GM21423 (cell line): ENCODE data around the gene SASH3.
"Not testable (repeated sequence)": the region's sequence is repeated elsewhere in the genome, so short reads cannot be mapped to it uniquely, and the experiment has no call there.

ENCODE experiments used
- ATAC-seq: cut with Tn5 transposase; IDR thresholded peaks from one replicate; pipeline ENCODE4 v1.9.1; 2021; ENCODE audit warnings: mild to moderate bottlenecking, moderate library complexity; ENCODE audit not compliant: unreplicated experiment

The SASH3 gene

GRCh38 chrX:129779747-129780146 lies at the start of gene SASH3:
TSS of gene SASH3 (plus strand) at chrX:129779949. CDS start at chrX:129780098, 149 bp downstream.
- peak; percentile 35 for ATAC-seq

DNA sequence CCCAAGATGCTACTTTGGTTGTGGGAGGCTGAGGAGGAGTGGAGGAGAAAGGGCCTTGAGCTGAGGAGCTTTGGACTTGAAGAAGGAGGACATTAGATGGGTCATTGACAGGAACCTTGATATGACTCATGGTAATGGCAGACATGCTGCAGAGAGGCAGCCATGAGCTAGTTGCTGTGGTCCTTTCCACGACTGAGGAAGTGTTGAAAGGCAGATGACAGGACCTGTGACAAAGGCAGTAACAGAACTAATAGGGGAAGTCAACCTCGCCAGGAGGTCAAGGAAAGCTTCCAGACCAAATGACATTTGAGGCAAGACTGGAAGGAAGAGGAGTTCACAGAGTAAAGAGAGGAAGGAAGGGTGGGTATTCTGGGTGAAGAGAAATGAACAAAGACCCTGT lies 48.5 kb upstream of the SASH3 start:
- ATAC-seq = no peak

DNA sequence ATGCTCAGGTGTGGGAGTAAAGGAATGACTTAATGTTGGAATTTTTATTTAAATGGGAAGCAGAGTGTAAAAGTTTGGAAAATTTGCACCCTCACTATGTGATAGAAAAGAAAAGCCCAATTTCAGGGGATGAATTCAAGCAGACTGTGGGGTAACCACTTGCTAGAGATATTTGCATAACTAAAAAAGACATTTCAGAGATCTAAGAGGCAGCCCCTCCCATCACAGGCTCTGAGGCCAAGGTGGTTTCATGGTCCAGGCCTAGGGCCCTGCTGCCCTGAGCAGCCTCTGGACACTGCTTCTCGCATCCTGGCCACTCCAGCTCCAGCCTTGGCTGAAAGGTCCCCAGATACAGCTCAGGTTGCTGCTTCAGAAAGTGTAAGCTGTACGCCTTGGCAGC lies 46.9 kb upstream of the SASH3 start:
- ATAC-seq = no peak

GRCh38 chrX:129733335-129733734 lies 46.4 kb upstream of the SASH3 start:
- ATAC-seq = no peak

- ATAC-seq = no peak
These were observed 43.3 kb upstream of the SASH3 start for GRCh38 chrX:129736491-129736890.

DNA sequence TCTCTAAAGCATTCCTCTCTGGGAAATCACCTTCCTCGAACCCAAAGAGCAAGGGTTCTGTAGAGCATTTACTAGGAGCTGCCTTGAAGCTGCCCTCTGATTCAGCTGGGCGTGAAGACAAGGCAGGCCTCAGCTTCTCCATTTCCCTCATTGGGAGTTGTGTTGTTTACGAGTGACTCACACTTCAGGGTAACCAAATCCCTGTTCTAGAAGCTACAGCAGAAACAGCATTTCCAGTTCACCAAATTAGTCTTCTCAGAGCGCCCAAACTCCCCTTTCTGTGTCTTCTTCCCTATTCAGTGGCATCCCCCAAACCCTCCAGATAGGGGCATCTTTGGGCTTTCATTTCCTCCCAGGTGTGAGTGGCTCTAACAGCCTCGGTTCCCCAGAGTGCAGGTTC lies 41.8 kb upstream of the SASH3 start:
- no peak for ATAC-seq

DNA sequence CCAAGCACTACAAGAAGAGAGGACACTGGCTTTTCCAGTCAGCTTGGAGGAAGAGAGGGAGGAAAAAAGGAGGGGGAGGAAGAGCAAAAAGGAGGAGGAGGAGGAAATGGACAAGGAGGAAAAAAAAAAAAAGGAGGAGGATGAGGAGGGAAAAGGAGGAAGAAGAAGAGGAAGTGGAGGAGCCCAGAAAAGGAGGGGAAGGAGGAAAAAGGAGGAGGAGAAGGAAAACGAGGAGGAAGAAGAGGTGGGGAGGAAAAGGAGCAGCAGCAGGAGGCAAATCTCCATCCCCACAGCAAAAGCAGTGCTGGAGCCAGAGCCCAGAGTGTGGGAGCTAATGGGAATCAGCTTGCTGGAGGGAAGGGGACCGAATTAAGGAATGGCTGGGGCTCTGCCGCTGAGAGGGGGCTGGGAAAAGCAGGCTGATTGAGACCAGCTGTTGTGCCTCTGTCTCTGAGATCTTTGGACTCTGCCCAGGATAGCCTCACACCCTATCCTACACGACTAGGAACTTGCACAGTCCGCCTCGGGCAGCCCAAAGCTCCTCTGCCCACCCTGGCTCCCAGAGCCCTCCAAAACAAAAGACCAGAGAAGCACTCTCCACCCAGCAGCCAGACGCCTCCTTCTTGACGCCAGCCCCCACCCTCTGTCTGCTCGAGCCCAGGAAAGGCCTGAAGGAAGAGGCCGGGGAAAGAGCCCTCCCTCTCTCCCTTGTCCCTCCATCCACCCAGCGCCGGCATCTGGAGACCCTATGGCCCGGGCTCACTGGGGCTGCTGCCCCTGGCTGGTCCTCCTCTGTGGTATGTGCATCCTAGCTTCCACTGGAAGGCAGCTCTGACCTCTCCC lies 41.1 kb upstream of the SASH3 start, which contains the start of gene XPNPEP2:
TSS of gene XPNPEP2 (plus strand) at position 514 of the 843 bp plus-strand sequence. CDS start at position 749, 235 bp downstream.
- ATAC-seq = no peak

DNA sequence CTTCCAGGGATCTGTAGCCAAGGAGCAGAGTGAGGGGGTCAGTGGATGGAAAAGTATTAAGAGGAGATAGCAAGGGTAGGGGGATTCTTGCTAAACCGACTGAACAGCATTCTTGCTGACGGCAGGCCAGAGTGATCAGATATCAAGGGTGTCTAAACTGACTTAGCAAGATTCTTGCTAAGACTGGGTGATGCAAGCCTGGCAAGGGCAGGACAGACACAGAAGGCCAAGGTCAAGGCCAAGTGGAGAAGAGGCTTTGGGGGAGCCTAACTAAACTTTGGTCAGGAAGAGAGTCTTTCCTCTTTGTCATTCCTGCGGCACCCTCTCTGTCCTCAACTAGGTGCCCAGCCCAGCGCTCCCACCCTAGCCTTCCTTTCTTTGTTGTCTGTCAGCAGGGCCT lies 40.2 kb upstream of the SASH3 start:
- ATAC-seq = no peak

DNA sequence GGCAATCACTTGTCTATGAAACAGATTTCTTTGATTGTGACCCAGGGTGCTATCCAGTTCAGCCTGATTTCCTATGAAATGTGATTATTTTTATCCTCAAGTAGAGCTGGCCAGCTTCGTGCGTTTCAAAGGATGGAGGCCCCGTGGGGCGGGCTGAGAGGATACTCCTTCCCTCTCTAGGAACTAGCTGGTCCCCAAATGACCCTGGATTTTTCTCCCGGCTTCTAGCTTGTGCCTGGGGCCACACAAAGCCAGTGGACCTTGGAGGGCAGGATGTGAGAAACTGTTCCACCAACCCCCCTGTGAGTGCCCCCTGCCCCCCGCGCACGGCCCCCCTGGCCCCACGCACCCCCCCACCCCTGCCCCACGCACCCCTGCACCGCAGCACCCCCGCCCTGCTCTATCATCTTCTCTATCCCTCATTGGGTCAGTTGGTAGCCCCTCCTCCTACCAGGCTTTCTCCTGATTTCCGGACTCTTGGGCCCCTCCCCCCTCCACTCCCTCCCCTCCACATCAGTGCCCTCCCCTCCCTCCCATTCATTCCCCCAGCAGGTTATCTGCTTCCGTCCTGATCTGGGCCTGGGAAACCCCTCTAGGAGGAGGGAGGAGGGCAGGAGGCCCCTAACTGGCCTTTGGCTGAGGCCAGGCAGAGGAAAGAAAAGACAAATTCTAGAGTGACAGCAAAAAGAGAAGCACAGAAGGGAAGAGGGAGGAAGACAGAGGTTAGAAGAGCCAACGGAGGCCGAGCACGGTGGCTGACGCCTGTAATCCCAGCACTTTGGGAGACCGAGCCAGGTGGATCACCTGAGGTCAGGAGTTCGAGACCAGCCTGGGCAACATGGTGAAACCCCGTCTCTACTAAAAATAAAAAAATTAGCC lies 37.6 kb upstream of the SASH3 start:
- no peak for ATAC-seq

GRCh38 chrX:129742759-129743152 lies 37.0 kb upstream of the SASH3 start:
- not testable (repeated sequence) for ATAC-seq

DNA sequence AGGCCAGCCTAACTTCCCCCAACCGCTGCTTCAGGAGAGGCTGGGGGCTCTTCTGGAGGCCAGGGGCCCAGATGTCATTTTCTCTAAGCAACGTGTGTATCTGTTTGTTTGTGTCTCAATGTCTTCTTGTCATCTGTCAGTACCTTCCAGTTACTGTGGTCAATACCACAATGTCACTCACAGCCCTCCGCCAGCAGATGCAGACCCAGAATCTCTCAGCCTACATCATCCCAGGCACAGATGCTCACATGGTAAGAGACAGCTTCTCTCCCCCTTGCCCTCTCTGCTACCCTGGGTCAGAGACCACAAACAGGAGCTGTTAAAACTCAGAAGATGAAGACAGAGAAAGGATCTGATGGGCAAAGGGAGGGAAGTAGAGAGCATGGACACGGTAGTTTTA lies 35.9 kb upstream of the SASH3 start:
- ATAC-seq = no peak

DNA sequence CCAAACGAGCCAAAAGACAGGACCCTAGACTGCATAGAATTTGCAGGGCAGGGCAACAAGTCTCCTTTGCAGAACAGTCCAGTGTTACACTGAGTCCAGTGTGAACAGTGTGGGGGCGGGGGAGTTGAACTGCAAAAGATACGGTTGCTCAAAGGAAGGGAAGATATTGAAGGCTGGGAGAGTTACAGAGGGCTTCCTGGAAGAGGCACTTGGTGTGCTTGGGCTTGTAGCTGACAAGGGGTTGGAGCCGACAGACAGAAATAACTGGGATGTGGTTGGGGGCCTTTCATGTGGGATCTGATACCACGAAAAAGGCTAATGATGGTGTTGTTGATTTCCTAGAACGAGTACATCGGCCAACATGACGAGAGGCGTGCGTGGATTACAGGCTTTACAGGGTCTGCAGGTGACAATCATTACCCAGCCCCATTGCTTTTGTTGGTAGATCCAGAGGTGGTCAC lies 34.9 kb upstream of the SASH3 start:
- no peak for ATAC-seq

DNA sequence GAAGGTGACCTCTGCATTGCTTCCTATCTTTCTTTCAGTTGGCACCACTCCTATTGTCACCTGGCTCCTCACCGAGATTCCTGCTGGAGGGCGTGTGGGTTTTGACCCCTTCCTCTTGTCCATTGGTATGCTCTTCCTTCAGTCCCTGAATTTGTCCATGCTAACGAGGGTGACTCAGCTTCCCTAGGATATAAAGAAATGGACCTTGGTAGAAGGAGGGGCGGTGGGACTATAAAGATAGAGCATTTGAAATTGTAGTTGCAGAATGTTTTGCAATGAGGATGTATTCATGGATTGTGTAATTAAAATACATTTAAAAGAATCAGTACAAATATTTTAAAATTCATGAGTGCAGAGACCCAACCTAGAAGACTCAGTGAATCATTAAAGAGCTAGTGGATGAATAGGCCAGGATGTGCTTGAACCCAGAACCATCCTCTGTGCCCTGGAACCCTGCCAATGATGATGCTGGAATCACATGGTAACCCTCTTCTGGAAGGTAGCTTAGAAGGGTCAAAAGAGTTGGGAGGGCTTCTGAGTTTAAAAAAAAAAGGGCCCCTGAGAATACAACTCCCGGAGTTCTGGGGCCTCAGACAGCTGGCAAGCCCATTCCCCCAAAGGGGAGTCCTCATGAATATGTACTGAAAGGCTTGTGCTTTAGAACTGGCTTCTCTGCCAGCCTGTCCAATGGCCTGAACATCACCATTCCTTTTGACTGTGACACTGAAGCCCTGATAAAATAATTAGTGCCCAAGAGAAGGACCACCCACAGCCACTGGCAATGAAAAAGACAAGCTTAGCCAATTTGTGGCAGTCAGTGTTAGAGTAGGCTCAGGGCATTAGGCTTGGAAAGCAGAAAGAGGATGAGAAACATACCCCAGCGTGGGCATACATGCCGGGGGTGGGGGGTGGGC lies 32.9 kb upstream of the SASH3 start:
- no peak for ATAC-seq

GRCh38 chrX:129747533-129747932 lies 32.2 kb upstream of the SASH3 start:
- ATAC-seq = no peak

GRCh38 chrX:129748305-129748704 lies 31.4 kb upstream of the SASH3 start:
- ATAC-seq = no peak

DNA sequence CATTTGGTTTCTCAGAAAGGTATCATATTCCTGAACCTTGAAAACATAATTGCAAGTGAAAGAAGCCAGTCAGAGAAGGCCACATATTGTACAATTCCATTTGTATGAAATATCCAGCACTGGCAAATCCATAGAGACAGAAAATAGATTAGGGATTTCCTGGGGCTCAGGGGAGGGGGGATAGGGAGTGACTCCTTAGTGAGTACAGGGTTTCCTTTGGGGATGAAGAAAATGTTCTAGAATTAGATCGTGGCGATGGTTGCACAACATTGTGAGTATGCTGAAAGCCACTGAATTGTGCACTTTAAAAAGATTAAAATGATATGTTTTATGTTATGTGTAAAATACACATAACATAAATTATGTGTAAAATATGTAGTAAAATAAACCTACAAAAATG lies 30.7 kb upstream of the SASH3 start:
- ATAC-seq = no peak

GRCh38 chrX:129750971-129751370 lies 28.8 kb upstream of the SASH3 start:
- no peak for ATAC-seq

DNA sequence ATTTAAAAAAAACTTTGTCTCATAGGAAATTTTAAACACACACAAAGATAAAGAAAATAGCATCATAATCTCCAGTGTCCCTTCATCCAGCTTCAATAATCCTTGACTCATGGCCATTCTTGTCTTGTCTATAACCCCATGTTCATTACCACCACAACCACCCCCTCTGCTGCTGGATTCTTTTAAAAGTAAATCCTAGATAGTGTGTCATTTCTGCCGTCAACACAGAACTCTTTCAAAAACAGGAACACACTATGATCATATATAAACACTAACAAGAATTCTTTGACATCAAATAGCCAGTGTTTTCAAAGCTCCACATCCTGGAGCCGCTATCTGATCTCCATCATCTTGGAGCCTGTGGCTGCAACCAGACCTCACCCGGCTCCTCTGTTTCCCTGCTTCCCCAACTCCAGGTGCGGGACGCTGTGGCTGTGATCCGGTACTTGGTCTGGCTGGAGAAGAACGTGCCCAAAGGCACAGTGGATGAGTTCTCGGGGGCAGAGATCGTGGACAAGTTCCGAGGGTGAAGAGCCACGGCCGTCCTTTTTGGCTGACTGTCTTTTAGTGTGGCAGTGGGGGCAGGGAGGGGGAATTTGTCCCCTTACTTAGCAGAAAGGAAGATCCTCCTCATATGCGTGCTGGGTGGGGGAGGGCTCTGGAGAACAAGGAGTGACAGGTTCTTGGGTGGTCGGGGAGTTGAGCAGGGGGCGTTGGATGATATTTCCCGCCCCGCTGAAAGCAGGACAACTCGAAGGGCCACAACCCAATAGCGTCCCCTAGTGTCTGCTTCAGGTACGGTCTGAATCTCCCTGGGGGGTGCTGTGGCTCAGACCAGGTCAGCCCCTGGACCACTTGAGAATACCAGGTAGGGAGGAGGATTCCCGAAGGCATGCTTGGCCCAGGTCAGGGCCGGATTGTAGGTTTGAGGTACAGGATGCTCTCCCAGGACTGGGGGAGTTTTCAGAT lies 25.4 kb upstream of the SASH3 start:
- ATAC-seq = no peak
